ENCODE measurements around the gene ZBTB39.
"Not testable (repeated sequence)": the region's sequence is repeated elsewhere in the genome, so short reads cannot be mapped to it uniquely, and the experiment has no call there.

Gene ZBTB39

DNA sequence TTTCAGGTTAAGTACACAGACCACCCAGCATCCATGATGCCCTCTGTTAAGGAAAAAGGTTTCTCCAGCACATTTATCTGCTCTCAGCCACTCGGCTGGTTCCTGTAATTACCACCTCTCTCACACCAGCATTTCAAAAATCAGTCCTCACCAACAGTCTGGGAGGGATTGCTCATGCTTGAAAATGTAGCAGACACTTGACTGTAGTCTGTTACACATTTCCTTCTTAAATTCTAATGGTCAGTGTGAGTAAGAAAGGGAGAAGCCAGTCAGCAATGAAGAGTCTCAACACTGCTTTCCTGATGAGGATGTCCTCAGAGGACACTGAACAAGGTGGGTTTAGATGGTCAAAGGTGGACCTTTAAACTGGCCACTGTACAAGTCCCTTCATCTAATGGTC lies 6.0 kb downstream of the ZBTB39 start:
- DNase-seq (ENCODE audit: low read depth, low spot score), result no peak

GRCh38 chr12:56999456-56999855 lies 6.9 kb downstream of the ZBTB39 start:
- DNase-seq (ENCODE audit: low read depth, low spot score), result no peak

GRCh38 chr12:56998981-56999380 lies 7.4 kb downstream of the ZBTB39 start:
- DNase-seq (ENCODE audit: low read depth, low spot score), result no peak

GRCh38 chr12:56998316-56998715 lies 8.0 kb downstream of the ZBTB39 start:
- no peak for DNase-seq (ENCODE audit: low read depth, low spot score)

- DNase-seq (ENCODE audit: low read depth, low spot score), result no peak
These were observed 9.4 kb downstream of the ZBTB39 start for GRCh38 chr12:56996793-56997545.

DNA sequence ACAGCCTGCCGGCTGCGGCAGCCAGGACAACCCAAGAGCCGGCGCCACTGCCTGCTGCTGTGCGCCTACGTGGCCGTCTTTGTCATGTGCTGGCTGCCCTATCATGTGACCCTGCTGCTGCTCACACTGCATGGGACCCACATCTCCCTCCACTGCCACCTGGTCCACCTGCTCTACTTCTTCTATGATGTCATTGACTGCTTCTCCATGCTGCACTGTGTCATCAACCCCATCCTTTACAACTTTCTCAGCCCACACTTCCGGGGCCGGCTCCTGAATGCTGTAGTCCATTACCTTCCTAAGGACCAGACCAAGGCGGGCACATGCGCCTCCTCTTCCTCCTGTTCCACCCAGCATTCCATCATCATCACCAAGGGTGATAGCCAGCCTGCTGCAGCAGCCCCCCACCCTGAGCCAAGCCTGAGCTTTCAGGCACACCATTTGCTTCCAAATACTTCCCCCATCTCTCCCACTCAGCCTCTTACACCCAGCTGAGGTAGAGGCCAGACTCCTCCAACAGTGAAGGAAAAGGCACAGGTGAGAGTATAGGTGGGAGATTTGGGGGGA lies 10.3 kb downstream of the ZBTB39 start:
- DNase-seq (ENCODE audit: low read depth, low spot score), result no peak

GRCh38 chr12:56995201-56995929 lies 11.0 kb downstream of the ZBTB39 start:
- DNase-seq (ENCODE audit: low read depth, low spot score), result no peak

GRCh38 chr12:56994231-56994746 lies 12.1 kb downstream of the ZBTB39 start:
- no peak for DNase-seq (ENCODE audit: low read depth, low spot score)

DNA sequence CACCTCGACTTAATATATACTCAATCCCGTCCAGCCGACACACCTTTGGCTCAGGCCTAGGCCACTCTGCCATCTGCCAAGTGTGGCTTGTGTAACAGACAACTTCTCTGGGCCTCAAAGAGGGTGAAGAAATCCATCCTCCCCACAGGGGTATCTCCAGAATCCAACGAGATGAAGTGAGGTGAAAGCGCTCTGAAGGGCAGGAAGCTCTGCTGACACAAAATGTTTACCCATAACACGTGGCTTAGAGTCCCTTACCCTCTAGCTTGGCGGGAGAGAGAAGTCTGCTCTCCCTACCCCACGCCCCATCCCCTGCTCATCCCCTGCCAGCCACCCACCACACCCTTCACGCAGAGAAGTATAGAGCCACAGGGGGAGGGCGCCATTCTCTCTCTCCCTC lies 13.0 kb downstream of the ZBTB39 start:
- DNase-seq (ENCODE audit: low read depth, low spot score), result no peak

DNA sequence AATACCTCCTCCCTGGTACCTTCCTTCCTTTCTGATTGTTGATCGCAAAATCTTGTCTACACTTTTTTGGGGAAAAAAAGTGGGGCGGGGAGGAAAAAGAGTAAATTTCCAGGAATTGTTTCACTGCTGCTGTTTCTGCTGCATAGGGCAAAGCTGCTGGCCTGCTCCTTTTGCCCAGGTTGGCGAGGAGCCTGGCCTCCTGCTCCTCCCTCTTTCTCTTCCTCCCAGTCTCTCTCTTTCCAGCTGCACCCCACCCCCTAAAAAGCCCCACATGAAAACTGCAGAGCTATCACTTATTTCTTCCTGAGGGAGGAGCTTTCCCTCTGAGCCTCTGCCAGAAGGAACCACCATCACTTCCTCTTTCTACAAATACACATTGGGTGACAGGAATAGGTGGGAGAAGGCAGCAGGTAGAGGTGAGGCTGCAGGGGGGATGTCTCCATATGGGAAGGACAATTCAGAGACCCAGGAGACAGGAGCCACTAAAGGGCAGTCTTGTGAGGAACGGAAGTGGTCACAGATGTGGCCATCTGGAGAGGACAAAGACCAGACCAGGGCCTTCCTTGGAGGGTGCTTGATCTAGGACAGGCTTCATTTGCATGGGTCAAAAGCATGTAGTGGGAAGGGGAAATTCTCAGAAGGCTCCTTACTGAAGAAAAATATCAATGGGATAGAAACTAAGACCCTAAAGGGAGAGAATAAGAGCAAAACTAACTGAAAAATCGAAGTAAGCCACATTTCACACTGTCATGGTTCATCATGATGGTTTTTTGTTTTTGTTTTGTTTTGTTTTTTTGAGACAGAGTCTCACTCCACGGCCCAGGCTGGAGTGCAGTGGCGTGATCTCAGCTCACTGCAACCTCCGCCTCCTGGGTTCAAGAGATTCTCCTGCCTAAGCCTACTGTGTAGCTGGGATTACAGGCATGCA lies 14.8 kb downstream of the ZBTB39 start:
- no peak for DNase-seq (ENCODE audit: low read depth, low spot score)

DNA sequence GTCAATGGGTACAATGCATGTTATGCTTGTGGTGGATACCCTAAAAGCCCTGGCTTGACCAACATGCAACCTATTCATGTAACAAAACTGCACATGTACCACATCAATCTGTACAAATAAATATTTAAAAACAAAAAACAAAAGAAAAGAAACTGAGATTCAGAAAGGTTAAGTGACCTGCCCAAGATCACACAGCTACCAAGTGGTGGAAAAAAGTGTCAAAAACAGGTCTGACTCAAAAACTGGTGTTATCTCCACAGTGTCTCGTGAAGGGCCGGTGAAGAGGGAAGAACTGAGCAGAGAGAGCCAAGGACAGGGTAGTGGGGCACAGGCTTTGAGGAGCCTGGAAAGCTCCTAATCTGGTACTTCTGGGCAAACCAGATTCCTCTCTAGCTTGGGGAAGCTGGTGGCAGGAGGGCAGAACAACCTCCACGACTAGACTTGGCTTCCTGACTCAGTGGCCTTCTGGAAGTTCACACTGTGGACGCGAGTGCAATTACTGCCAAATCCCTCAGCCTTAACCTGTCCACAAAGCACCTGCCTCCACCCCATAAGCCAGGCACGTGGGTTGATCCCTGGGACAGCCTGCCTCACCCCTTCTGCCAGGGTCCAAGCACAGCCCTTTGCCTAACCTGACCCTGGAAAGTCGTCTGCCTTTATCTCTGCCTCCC lies 15.6 kb downstream of the ZBTB39 start:
- no peak for DNase-seq (ENCODE audit: low read depth, low spot score)

DNA sequence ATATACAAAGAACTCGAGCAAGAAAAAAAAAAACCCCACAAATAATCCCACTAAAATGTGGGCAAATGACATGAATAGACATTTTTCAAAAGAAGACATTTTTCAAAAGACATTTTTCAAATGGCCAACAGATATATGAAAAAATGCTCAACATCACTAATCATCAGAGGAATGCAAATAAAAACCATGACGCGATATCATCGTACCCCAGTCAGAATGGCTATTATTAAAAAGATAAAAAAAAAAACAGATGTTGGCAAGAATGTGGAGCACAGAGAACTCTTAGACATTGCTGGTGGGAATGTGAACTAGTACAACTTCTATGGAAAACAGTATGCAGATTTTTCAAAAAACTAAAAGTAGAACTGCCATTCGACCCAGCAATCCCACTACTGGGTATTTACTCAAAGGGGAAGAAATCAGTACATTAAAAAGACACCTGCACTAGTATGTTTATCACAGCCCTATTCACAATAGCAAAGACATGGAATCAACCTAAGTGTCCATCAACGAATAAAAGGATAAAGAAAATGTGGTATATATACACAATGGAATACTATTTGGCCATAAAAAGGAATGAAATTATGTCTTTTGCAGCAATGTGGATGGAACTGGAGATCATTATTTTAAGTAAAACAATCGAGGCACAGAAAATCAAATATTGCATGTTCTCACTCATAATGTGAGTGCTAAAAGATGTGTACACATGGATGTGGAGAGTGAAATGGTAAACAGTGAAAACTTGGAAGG lies 16.3 kb downstream of the ZBTB39 start:
- no peak for DNase-seq (ENCODE audit: low read depth, low spot score)

DNA sequence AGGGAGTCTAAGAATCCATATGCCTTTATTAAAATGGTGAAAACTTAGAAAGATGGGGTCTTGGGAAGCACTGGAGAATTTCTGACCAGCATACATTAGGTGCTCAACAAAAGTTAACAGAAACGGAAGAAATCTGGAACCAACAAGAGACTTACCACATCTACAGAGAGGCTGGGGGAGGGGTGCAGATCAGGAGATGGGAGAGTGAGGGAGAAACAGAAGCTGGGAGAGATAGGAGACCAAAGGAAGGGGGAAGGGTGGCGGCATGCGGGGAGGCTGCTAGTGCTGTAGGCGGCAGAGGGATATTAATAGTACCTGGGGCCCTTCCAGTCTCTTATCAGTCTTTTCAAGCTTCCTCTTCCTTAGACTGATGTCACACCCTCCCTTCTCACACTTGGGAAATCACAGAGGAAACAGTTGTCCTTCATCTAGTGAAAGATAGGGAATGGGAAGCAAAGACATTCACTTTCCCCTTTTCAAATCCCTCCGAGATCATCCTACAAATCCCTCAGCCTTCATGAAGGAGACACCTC lies 18.1 kb downstream of the ZBTB39 start:
- no peak for DNase-seq (ENCODE audit: low read depth, low spot score)

GRCh38 chr12:56987551-56988053 lies 18.7 kb downstream of the ZBTB39 start:
- peak; percentile 86 for DNase-seq (ENCODE audit: low read depth, low spot score)

- no peak for DNase-seq (ENCODE audit: low read depth, low spot score)
These were observed 19.3 kb downstream of the ZBTB39 start for GRCh38 chr12:56987011-56987410.

- DNase-seq (ENCODE audit: low read depth, low spot score), result peak; percentile 29
These were observed 20.6 kb downstream of the ZBTB39 start for GRCh38 chr12:56985714-56986113.

GRCh38 chr12:56983386-56983785 lies 23.0 kb downstream of the ZBTB39 start:
- DNase-seq (ENCODE audit: low read depth, low spot score), result no peak

DNA sequence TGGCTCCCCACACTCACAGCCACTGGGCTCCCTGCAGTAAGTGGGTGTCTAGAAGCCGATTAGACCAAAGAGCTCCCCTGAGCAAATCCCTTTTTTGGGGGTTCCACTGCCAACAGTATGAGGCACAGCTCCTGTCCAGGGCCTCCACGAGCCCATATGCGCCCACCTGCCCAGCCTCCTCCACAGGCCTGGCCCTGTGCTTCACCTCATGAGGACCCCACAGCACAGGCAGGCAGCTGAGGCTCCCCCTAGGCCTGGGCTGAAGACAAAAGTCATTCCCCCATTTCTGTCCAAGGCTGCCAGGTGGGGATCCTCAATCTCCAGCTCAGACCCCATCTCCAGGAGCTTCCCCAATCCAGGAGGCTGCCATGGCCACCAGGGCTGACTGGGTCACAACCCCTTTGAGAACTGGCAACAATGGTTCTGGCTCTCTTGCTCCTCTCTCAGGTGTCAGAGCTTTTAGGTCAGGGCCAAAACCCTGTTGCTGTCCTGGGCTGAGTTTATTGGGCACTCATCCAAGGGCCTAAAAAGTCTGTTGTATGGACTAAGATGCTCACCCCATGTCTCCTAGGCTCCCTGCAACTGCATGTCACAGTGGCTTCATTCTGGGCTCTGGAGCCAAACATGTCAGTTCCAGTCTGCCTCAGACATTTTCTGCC lies 23.6 kb downstream of the ZBTB39 start:
- not testable (repeated sequence) for DNase-seq (ENCODE audit: low read depth, low spot score)

GRCh38 chr12:56980941-56981530 lies 25.3 kb downstream of the ZBTB39 start:
- no peak for DNase-seq (ENCODE audit: low read depth, low spot score)

All from astrocyte of the hippocampus (primary cell).